Left ventricle myocardium inferior (tissue), 1 donor: ENCODE measurements around the gene TTC21B. TPM values are rescaled to one million over a fixed set of nuclear protein-coding genes. Genes with fewer than 3 reads are reported as not detected.

ENCODE experiments used
- DNase-seq: peaks from one replicate; pipeline ENCODE4 v3.0.0-alpha.2; 2020
- H3K27ac ChIP-seq: fragments of 200-600 bp; replicated peaks from 2 replicates; pipeline ENCODE4 v1.8.0; 2021
- H3K27me3 ChIP-seq: fragments of 200-600 bp; 2 replicates; pipeline ENCODE4 v1.8.0; 2021; ENCODE audit warnings: low read depth
- H3K36me3 ChIP-seq: fragments of 200-600 bp; 2 replicates; pipeline ENCODE4 v1.8.0; 2021
- H3K4me1 ChIP-seq: fragments of 200-600 bp; 2 replicates; pipeline ENCODE4 v1.8.0; 2021
- H3K4me3 ChIP-seq: fragments of 200-600 bp; 2 replicates; pipeline ENCODE4 v1.8.0; 2021; ENCODE audit warnings: mild to moderate bottlenecking, moderate library complexity
- H3K9me3 ChIP-seq: fragments of 200-600 bp; replicated peaks from 2 replicates; pipeline ENCODE4 v1.8.0; 2021
- CTCF ChIP-seq: fragments of 200-600 bp; IDR thresholded peaks from 2 replicates; pipeline ENCODE4 v1.8.0; 2021; ENCODE audit warnings: antibody characterized with exemption, mild to moderate bottlenecking, borderline replicate concordance
- intact Hi-C: fragments of 100-400 bp; cut with micrococcal nuclease; formaldehyde crosslinking; loops from one replicate; pipeline ENCODE4 v1.11.0; 2022
- total RNA-seq: library from RNA; stranded (reverse); fragmentation: NEBNext Ultra II Directional; extraction: Animal tissue kit (Norgen Biotek cat#: 25700); gene quantifications from one replicate; pipeline ENCODE4 v1.2.1, GENCODE V29; 2021
- donor health status: DM: no; HTN: yes; CAD: no; lungs with severe emphysema.

TTC21B gene
- total RNA-seq, 1 donor from 2014 or later, result 15.5 TPM

DNA sequence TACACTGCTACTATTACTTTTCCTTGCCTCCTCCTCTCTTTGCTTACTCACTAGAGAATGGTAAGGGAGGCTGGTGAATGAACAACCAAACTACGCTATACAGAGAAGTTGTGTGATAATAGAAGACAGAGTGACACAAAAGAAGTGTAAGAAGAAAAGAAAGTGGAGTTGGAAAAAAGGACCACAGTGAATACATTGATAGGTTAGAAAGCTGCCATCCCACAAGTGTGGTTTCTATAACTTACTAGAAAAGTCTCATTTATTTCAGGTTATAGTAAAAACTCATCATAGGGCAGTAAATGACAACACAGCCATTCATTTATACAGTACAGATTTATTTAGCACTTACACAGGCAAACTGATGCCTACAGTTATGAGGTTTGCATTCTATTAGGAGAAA lies 77.3 kb downstream of the TTC21B start:
- intact Hi-C loops, result loop anchor here (10.0 kb wide), 1 partner anchor 471 kb away; no protein-coding TSS in a partner anchor
- H3K36me3 ChIP-seq, result peaks cover 49% of the 10 kb centered on the region
- no peak for TF ChIP-seq CTCF

DNA sequence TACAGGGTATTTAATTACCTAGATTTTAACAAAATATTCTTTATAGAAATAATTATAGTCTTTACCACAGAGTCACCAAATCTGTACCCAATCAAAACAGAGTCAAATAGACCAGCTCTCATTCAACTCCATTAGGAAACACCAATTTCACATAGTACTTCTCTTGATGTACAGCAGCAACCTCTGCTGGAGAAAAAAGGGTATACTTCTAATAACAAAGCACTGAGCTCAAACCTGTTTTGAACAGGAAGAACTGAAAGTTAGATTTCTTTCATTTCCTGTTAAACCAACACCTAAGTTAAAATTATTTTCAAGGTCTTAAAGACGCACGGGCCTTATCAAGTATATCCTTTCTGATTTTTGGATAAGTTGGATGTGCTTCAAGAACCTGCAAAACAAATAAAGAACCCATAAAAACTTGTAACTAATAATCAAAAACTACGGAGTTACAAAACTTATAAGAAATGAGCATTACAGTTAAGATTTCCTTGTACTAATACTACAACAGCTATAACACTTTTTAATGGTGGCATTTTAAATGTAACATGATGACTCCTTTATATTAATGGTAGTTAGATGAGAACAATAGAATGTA lies 79.0 kb downstream of the TTC21B start:
- intact Hi-C loops, result loop anchor here (10.0 kb wide), 1 partner anchor 470 kb away; no protein-coding TSS in a partner anchor
- H3K36me3 ChIP-seq, result peaks cover 39% of the 10 kb centered on the region

More for the DNA sequence above, 77.3 kb downstream of the TTC21B start:
- no peaks in the 10 kb centered on the region for H3K27me3 ChIP-seq
- H3K27ac ChIP-seq, result no peak overlapping the region
- no peaks in the 10 kb centered on the region for H3K4me1 ChIP-seq
- H3K9me3 ChIP-seq, result peaks cover 8% of the 10 kb centered on the region
- no peak for DNase-seq
- no peak overlapping the region for H3K4me3 ChIP-seq

GRCh38 chr2:165872101-165872791 lies 81.3 kb downstream of the TTC21B start:
- Histone ChIP-seq H3K36me3 (peaks cover 24% of the 10 kb centered on the region), H3K27me3 (no peaks in the 10 kb centered on the region), H3K27ac (no peak overlapping the region), H3K9me3 (peaks cover 8% of the 10 kb centered on the region), H3K4me3 (no peak overlapping the region), H3K4me1 (no peaks in the 10 kb centered on the region)
- intact Hi-C loops, result loop anchor here (10.0 kb wide), 1 partner anchor 467 kb away; no protein-coding TSS in a partner anchor
- no peak for TF ChIP-seq CTCF
- no peak for DNase-seq

More for the DNA sequence above, 79.0 kb downstream of the TTC21B start:
- Histone ChIP-seq H3K27me3 (no peaks in the 10 kb centered on the region), H3K27ac (no peak overlapping the region), H3K9me3 (peaks cover 8% of the 10 kb centered on the region), H3K4me3 (no peak overlapping the region), H3K4me1 (no peaks in the 10 kb centered on the region)
- no peak for DNase-seq
- peak; percentile 67 for TF ChIP-seq CTCF

DNA sequence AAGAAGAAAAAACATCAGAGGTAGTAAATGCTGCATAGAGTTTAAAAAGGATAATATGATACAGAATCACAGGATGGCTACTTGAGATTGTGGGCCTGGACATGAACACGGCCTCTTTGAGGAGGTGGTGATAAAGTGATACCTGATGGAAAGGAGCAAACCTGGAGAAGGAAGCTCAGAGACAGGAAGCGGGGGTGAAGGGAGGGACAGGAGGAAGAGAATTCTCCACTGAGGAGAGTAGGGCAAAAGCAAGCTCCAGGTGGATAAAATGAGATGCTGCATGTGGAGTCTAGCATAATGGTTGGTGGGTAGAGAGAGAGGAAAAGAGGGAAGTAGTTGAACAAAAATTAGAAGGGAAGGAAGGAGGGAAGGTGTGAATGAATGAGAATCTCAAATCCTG lies 82.6 kb downstream of the TTC21B start:
- TF ChIP-seq CTCF, result no peak
- Histone ChIP-seq H3K27me3 (no peaks in the 10 kb centered on the region), H3K4me1 (no peaks in the 10 kb centered on the region), H3K36me3 (peaks cover 15% of the 10 kb centered on the region), H3K9me3 (peaks cover 8% of the 10 kb centered on the region), H3K27ac (no peak overlapping the region), H3K4me3 (no peak overlapping the region)
- intact Hi-C loops, result loop anchor here (10.0 kb wide), 1 partner anchor 466 kb away; no protein-coding TSS in a partner anchor
- no peak for DNase-seq

GRCh38 chr2:165870346-165870745 lies 83.2 kb downstream of the TTC21B start:
- H3K4me3 ChIP-seq, result no peak overlapping the region
- intact Hi-C loops, result loop anchor here (10.0 kb wide), 1 partner anchor 466 kb away; no protein-coding TSS in a partner anchor
- H3K27me3 ChIP-seq, result no peaks in the 10 kb centered on the region
- peaks cover 8% of the 10 kb centered on the region for H3K9me3 ChIP-seq
- peaks cover 15% of the 10 kb centered on the region for H3K36me3 ChIP-seq
- DNase-seq, result no peak
- no peak overlapping the region for H3K27ac ChIP-seq
- H3K4me1 ChIP-seq, result no peaks in the 10 kb centered on the region
- TF ChIP-seq CTCF, result no peak
